GM23338 (cell line): Measurements from ENCODE around the gene CD74. TPM values are rescaled to one million over a fixed set of nuclear protein-coding genes. Genes with fewer than 3 reads are reported as not detected.

Source experiments
- ATAC-seq: fragments of 200-7000 bp; cut with Tn5 transposase; 3 replicates; pipeline ENCODE4 v1.9.1; 2020
- DNase-seq: peaks from one replicate; pipeline ENCODE4 v3.0.0-alpha.2; 2015; ENCODE audit warnings: low spot score
- H2AFZ ChIP-seq: fragments of 200-600 bp; sonication (generic); 2 replicates; pipeline ENCODE4 v1.8.0; 2016; ENCODE audit warnings: antibody characterized with exemption, mild to moderate bottlenecking, moderate library complexity
- H3F3A ChIP-seq: fragments of 200-600 bp; sonication (generic); replicated peaks from 2 replicates; pipeline ENCODE4 v1.8.0; 2017; ENCODE audit warnings: antibody characterized with exemption, mixed run types, low read depth
- H3K27ac ChIP-seq: fragments of 200-600 bp; sonication (generic); 2 replicates; pipeline ENCODE4 v1.6.1; 2016; ENCODE audit warnings: low read depth
- H3K27me3 ChIP-seq: fragments of 200-600 bp; sonication (generic); 2 replicates; pipeline ENCODE4 v1.8.0; 2016; ENCODE audit warnings: mild to moderate bottlenecking, mixed run types, moderate library complexity; ENCODE audit not compliant: insufficient read depth
- H3K36me3 ChIP-seq: fragments of 200-600 bp; sonication (generic); 2 replicates; pipeline ENCODE4 v1.8.0; 2016; ENCODE audit warnings: mild to moderate bottlenecking; ENCODE audit not compliant: insufficient read depth
- H3K4me1 ChIP-seq: fragments of 200-600 bp; sonication (generic); 2 replicates; pipeline ENCODE4 v1.8.0; 2016; ENCODE audit warnings: mild to moderate bottlenecking, moderate library complexity; ENCODE audit not compliant: insufficient read depth
- H3K4me2 ChIP-seq: fragments of 200-600 bp; sonication (generic); 2 replicates; pipeline ENCODE4 v1.7.1; 2017; ENCODE audit warnings: mixed run types
- H3K4me3 ChIP-seq: fragments of 200-600 bp; sonication (generic); 2 replicates; pipeline ENCODE4 v1.6.1; 2016; ENCODE audit warnings: mixed run types
- H3K79me2 ChIP-seq: fragments of 200-600 bp; sonication (generic); replicated peaks from 2 replicates; pipeline ENCODE4 v1.8.0; 2017; ENCODE audit warnings: mild to moderate bottlenecking; ENCODE audit not compliant: insufficient read depth
- H3K9me2 ChIP-seq: fragments of 200-600 bp; sonication (generic); 2 replicates; pipeline ENCODE4 v1.8.0; 2017; ENCODE audit not compliant: insufficient read depth
- H4K20me1 ChIP-seq: fragments of 200-600 bp; sonication (generic); replicated peaks from 2 replicates; pipeline ENCODE4 v1.8.0; 2017; ENCODE audit warnings: mild to moderate bottlenecking; ENCODE audit not compliant: insufficient read depth
- H3K27ac Mint-ChIP-seq: 2 replicates; pipeline ENCODE4 v1.8.0; 2020; ENCODE audit warnings: inconsistent platforms, mild to moderate bottlenecking, moderate library complexity, mixed read lengths
- H3K27me3 Mint-ChIP-seq: 3 replicates; pipeline ENCODE4 v1.8.0; 2022; ENCODE audit warnings: low read depth, mild to moderate bottlenecking, moderate library complexity, mixed read lengths, inconsistent platforms; ENCODE audit not compliant: insufficient read depth, poor library complexity
- H3K36me3 Mint-ChIP-seq: 3 replicates; pipeline ENCODE4 v1.8.0; 2021; ENCODE audit warnings: low read depth, mild to moderate bottlenecking, inconsistent platforms, moderate library complexity, mixed read lengths
- H3K4me1 Mint-ChIP-seq: 3 replicates; pipeline ENCODE4 v1.8.0; 2020; ENCODE audit warnings: mild to moderate bottlenecking, inconsistent platforms, mixed read lengths
- H3K4me3 Mint-ChIP-seq: 3 replicates; pipeline ENCODE4 v1.8.0; 2021; ENCODE audit warnings: moderate library complexity, mild to moderate bottlenecking, inconsistent platforms, mixed read lengths
- H3K9me3 Mint-ChIP-seq: 3 replicates; pipeline ENCODE4 v1.8.0; 2020; ENCODE audit warnings: moderate library complexity, mild to moderate bottlenecking, inconsistent platforms, mixed read lengths
- CREB1 ChIP-seq: fragments of 250-450 bp; sonication (Bioruptor Pico); IDR thresholded peaks from 2 replicates; pipeline ENCODE4 v1.5.0; 2020; ENCODE audit warnings: low read depth, mild to moderate bottlenecking, moderate library complexity
- CTCF ChIP-seq, 2 experiments: fragments of 200-600 bp in 1 of 2; sonication (generic) in 1 of 2; conservative IDR thresholded peaks; 2 replicates each; pipeline versions ENCODE4 v1.5.1 to v1.6.1; 2016 to 2017; ENCODE audit warnings: antibody characterized with exemption in 2 of 2, low read depth in 2 of 2, mild to moderate bottlenecking in 2 of 2, moderate library complexity in 1 of 2
- ETS1 ChIP-seq: IDR thresholded peaks from 2 replicates; pipeline ENCODE4 v1.6.1; 2016; ENCODE audit warnings: antibody characterized with exemption
- EZH2 ChIP-seq: fragments of 200-600 bp; sonication (generic); IDR thresholded peaks from one replicate; pipeline ENCODE4 v1.8.0; 2017; ENCODE audit warnings: antibody characterized with exemption, mild to moderate bottlenecking, low read depth; ENCODE audit not compliant: unreplicated experiment
- EZH2phosphoT487 ChIP-seq: fragments of 200-600 bp; sonication (generic); IDR thresholded peaks from one replicate; pipeline ENCODE4 v1.8.1; 2018; ENCODE audit warnings: antibody characterized with exemption; ENCODE audit not compliant: unreplicated experiment
- JUNB ChIP-seq: IDR thresholded peaks from one replicate; pipeline ENCODE4 v1.6.1; 2016; ENCODE audit warnings: antibody characterized with exemption; ENCODE audit not compliant: unreplicated experiment
- NANOG ChIP-seq: IDR thresholded peaks from 2 replicates; pipeline ENCODE4 v1.6.1; 2016; ENCODE audit warnings: antibody characterized with exemption, borderline replicate concordance
- POLR2AphosphoS5 ChIP-seq: IDR thresholded peaks from 2 replicates; pipeline ENCODE4 v1.6.1; 2016; ENCODE audit warnings: antibody characterized with exemption, low read depth
- REST ChIP-seq: IDR thresholded peaks from one replicate; pipeline ENCODE4 v1.6.1; 2018; ENCODE audit warnings: antibody characterized with exemption; ENCODE audit not compliant: unreplicated experiment
- STAT1 ChIP-seq: IDR thresholded peaks from one replicate; pipeline ENCODE4 v1.6.1; 2016; ENCODE audit warnings: antibody characterized with exemption; ENCODE audit not compliant: unreplicated experiment
- ZNF114 ChIP-seq: fragments of 250-450 bp; sonication (Bioruptor Pico); IDR thresholded peaks from 2 replicates; pipeline ENCODE4 v1.5.0; 2020; ENCODE audit warnings: mild to moderate bottlenecking, moderate library complexity
- ZNF331 ChIP-seq: fragments of 250-450 bp; sonication (Bioruptor Pico); IDR thresholded peaks from 2 replicates; pipeline ENCODE4 v1.5.0; 2020; ENCODE audit warnings: low read depth, mild to moderate bottlenecking, moderate library complexity
- ZNF462 ChIP-seq: fragments of 250-450 bp; sonication (Bioruptor Pico); IDR thresholded peaks from 2 replicates; pipeline ENCODE4 v1.5.0; 2020; ENCODE audit warnings: mild to moderate bottlenecking, moderate library complexity
- polyA plus RNA-seq: library from polyadenylated mRNA; unstranded; fragments of >200 nt; fragmentation: Nextera tagmentation; extraction: Ambion mirVana; gene quantifications from 2 replicates; pipeline ENCODE4 v1.2.1, GENCODE V29; 2016
- total RNA-seq: library from RNA; depleted of rRNA; stranded (reverse); fragments of >200 nt; shearing (Covaris generic); gene quantifications from 2 replicates; pipeline ENCODE4 v1.2.3, GENCODE V29; 2014

CD74 gene
- total and polyA plus RNA-seq, 2 experiments from 2014 or later, result 49.8 to 98.4 TPM

- no peaks in the 10 kb centered on the region; the same call in 2 of the 3 replicates for H3K9me3 Mint-ChIP-seq
- no peak; the same call in 2 of the 3 replicates for ATAC-seq
These were observed 35.6 kb downstream of the CD74 start for GRCh38 chr5:150376799-150377771.

More at GRCh38 chr5:150376799-150377771, 35.6 kb downstream of the CD74 start:
- Histone ChIP-seq H3K36me3 (peaks cover 79% of the 10 kb centered on the region), H2AFZ (no peak overlapping the region), H3K9me2 (no peaks in the 10 kb centered on the region), H4K20me1 (peaks cover 26% of the 10 kb centered on the region), H3K27me3 (no peaks in the 10 kb centered on the region), H3K27ac (no peak overlapping the region), H3K79me2 (no peaks in the 10 kb centered on the region), H3K4me3 (no peak overlapping the region), H3F3A (0 out of 2 replicates have a peak, but pooled peaks cover 3% of the 10 kb centered on the region), H3K4me1 (no peaks in the 10 kb centered on the region), H3K4me2 (no peak overlapping the region)
- peaks cover 96% of the 10 kb centered on the region for H3K36me3 Mint-ChIP-seq
- H3K4me1 Mint-ChIP-seq, result peaks cover 3% of the 10 kb centered on the region; the same call in 1 of the 3 replicates
- TF ChIP-seq CREB1 (CRISPR knock-in tag), result no peak
- TF ChIP-seq CTCF (conservative IDR thresholded peaks at IDR 0.05; ENCODE audit: low read depth in 2 of 2), result no peak
- TF ChIP-seq EZH2phosphoT487, result no peak
- no peak for TF ChIP-seq REST
- TF ChIP-seq STAT1, result no peak
- TF ChIP-seq JUNB, result no peak
- no peak for TF ChIP-seq NANOG
- no peak for TF ChIP-seq EZH2
- TF ChIP-seq ETS1, result no peak
- TF ChIP-seq ZNF462 (CRISPR knock-in tag), result no peak
- TF ChIP-seq POLR2AphosphoS5, result no peak
- no peak for TF ChIP-seq ZNF114 (CRISPR knock-in tag)
- no peak for TF ChIP-seq ZNF331
- H3K27me3 Mint-ChIP-seq, result peaks cover 6% of the 10 kb centered on the region
- no peak overlapping the region for H3K27ac Mint-ChIP-seq
- H3K4me3 Mint-ChIP-seq, result no peak overlapping the region; the same call in 2 of the 3 replicates
- DNase-seq, result no peak
